ENCODE measurements around the gene IKZF2.
"Not testable (repeated sequence)": the region's sequence is repeated elsewhere in the genome, so short reads cannot be mapped to it uniquely, and the experiment has no call there.

The IKZF2 gene

GRCh38 chr2:213034585-213034984, 116.8 kb downstream of the IKZF2 start:
- DNase-seq (ENCODE audit: low read depth): no peak

- no peak for DNase-seq (ENCODE audit: low read depth)
Observed at GRCh38 chr2:213032607-213033006, 118.8 kb downstream of the IKZF2 start.

- no peak for DNase-seq (ENCODE audit: low read depth)
Observed at GRCh38 chr2:213022987-213023386, 128.4 kb downstream of the IKZF2 start.

GRCh38 chr2:213021971-213022899, 129.2 kb downstream of the IKZF2 start:
- DNase-seq (ENCODE audit: low read depth): no peak

- not testable (repeated sequence) for DNase-seq (ENCODE audit: low read depth)
Observed at GRCh38 chr2:213020913-213021312, 130.5 kb downstream of the IKZF2 start.

DNA sequence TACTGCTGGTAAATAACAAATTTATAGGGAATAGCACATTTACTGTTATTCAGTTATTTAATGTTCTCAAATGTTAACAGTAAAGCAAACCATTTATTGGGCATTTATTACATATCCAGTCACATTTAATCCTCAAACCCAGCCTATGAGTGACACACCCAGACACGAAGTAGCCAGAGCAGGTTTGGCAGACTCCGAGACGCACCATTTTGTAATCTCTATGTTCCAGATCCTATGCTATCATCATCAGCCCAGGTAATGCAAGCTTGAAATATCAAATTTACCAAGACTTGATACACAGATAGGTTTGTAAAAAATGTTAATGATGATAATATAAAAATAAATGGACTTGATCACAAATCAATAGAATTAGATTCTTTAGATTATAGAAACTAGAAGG, 131.1 kb downstream of the IKZF2 start:
- DNase-seq (ENCODE audit: low read depth): no peak

DNA sequence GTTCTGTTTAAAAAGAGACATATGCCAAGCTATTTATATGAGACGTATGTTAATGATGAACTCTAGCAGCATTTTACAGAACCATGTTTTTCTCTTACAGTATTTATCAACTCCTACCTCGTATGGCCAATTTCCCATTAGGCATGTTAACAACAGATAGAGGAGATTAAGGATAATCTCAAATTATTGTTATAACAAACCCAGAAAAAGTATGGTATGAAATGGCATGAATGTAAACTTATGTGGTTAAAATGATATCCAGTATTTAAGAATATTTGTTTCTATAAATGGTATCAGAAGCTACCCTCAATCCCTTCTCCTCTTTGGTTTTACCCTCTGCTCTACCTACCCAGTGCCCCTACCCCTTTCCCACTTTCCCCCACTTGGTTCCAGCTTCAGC, 132.0 kb downstream of the IKZF2 start:
- DNase-seq (ENCODE audit: low read depth): no peak

DNA sequence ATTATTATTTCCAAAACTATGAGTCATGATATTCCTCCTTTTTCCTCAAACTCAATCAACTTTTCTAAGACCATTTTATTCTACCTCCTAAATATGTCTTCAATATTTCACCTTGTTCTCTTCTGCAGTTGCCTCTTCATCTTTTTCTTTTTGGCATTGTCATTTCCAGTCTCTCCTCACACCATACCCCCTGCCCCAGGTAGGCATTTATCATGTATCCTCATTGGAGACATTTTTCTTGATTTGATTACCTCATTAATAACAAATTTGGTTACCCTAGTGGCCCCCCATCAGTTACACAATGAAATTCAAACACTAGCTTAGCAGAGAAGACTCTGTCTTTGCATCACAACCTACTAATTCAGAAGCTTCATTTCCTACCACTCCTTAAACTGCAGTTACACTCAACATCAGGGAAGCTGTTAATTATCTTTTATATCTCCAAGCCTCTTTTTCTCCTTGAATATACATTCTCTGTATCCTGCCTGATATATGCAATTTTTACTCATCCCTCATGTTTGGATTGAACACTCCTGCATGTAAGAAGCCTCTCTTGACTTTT, 133.0 kb downstream of the IKZF2 start:
- DNase-seq (ENCODE audit: low read depth): no peak

GRCh38 chr2:213017404-213017803, 134.0 kb downstream of the IKZF2 start:
- DNase-seq (ENCODE audit: low read depth): no peak

- no peak for DNase-seq (ENCODE audit: low read depth)
Observed at GRCh38 chr2:213016984-213017351, 134.4 kb downstream of the IKZF2 start.

DNA sequence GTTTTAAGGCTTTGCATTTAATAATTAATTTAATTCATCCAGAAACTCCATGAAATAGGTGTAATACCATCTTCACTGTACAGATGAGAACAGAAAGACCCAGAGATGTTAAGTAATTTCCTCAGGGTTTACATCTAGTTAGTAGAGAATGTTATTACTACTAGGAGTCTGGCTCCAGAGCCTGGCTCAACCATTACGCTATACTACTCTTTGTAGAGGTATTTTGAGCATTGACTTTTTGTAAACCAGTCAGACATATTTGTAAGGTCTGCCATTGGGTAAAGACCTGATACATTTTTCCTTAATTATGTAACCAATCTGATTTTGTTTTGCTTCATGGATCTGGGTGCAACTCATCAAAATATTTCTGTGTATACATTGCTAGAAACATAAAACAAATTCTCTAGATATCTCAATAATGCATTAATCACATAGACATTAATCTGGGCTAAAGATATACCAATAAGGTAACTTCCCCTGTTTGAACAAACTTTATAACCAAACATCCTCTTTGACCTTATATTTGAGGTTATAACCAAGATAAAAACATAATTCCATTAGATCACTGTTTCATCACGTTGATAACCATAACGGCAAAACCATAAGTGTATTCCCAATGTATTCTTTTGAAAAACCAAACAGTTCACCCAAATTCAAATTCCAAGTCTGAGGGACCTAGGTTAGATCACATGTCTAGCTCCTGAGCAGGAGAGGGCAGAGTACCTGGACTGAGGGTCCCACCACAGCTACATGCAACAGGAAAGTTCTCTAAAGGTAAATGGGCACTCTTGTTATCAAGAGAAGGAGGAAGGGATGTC, 135.0 kb downstream of the IKZF2 start:
- DNase-seq (ENCODE audit: low read depth): no peak

- no peak for DNase-seq (ENCODE audit: low read depth)
Observed at GRCh38 chr2:213015387-213016165, 135.8 kb downstream of the IKZF2 start.

- no peak for DNase-seq (ENCODE audit: low read depth)
Observed at GRCh38 chr2:213013979-213014378, 137.4 kb downstream of the IKZF2 start.

DNA sequence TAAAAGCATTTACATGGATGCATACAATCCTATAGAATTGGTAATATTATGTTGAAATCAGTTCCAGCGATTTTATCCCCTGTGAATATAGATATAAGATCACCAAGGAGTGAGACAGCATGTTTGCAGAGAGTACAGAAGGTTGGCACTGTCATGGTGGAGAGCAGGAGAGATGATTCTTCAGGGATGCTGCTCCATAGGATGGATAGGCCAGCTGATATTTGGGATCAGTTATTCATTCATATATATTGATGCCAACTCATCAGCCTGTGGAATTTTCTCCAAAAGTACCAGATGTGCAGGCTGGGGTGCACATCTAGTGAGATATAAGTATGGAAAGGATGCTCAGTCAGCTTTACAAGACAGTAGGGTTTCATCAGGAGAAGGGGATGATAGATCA, 139.9 kb downstream of the IKZF2 start:
- no peak for DNase-seq (ENCODE audit: low read depth)

DNA sequence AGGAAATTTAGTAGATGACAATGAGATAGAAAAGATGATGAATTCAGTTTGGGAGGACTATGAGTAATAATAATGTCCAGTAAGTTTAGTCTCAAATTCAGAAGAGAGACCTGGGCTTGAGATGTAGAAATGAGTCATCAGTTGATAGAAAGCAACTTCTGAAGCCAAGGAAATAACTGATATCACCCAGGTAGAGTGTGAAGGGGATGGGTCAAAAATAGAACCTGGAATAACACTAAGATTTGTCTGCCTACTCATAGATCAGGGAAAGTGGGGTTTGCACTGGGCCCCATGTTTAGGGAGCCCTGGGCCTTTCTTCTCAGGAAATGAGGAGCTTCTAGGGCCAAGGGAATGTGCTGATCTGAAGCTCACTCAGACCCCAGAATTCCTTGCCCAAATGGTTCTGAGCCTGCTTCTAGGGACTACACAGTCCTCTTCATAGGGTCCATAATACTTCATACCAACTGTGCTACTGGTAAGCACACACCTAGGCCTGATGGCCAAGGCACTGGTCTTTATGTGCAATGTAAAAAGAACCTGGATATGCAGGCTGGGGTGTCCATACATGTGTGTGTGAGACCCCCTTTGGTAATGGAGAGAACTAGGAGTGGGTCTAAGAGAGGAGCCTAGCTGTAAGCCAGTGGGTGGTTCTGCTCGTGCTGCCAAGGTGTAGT, 141.2 kb downstream of the IKZF2 start:
- no peak for DNase-seq (ENCODE audit: low read depth)

GRCh38 chr2:213007290-213007838, 144.0 kb downstream of the IKZF2 start:
- no peak for DNase-seq (ENCODE audit: low read depth)

- DNase-seq (ENCODE audit: low read depth): no peak
Observed at GRCh38 chr2:213004197-213004821, 147.1 kb downstream of the IKZF2 start.

- no peak for DNase-seq (ENCODE audit: low read depth)
Observed at GRCh38 chr2:213002383-213002782, 149.0 kb downstream of the IKZF2 start.

- no peak for DNase-seq (ENCODE audit: low read depth)
Observed at GRCh38 chr2:213001297-213001910, 150.0 kb downstream of the IKZF2 start.

All from activated T-helper 1 cell treated with Interleukin-2 at 50 U/mL for 16 hours (primary cell).